Activated CD4-positive, CD25-positive, alpha-beta regulatory T cell treated with anti-CD3 and anti-CD28 coated beads, Interleukin-2, amount 50 U/mL, for 24 hours (primary cell): ENCODE measurements around the gene MYCBPAP.

Experiments
- ATAC-seq, 2 donors: fragments of 150-1000 bp; cut with Tn5 transposase; one replicate each; pipeline ENCODE4 v1.10.0; 2021; ENCODE audit warnings: mild to moderate bottlenecking in 1 of 2, moderate library complexity in 1 of 2

The MYCBPAP gene

DNA sequence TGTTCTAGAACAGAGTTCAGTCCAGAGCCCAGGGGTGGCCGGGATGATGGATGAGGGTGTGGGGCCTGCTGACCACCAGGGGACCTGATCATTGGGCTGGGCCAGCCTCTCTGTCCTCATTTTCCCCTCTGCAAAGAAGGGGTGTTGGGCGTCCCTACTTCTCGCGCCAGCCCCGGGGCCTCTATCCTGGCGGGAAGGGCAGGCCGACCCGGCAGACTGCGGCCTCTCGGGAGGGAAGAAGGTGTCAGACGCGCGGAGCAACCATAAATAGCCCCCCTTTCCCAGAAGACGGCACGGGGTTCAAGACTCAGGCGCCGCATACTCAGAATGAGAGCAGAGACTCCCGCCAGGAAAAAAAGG, 50.3 kb downstream of the MYCBPAP start:
- no peak for ATAC-seq

DNA sequence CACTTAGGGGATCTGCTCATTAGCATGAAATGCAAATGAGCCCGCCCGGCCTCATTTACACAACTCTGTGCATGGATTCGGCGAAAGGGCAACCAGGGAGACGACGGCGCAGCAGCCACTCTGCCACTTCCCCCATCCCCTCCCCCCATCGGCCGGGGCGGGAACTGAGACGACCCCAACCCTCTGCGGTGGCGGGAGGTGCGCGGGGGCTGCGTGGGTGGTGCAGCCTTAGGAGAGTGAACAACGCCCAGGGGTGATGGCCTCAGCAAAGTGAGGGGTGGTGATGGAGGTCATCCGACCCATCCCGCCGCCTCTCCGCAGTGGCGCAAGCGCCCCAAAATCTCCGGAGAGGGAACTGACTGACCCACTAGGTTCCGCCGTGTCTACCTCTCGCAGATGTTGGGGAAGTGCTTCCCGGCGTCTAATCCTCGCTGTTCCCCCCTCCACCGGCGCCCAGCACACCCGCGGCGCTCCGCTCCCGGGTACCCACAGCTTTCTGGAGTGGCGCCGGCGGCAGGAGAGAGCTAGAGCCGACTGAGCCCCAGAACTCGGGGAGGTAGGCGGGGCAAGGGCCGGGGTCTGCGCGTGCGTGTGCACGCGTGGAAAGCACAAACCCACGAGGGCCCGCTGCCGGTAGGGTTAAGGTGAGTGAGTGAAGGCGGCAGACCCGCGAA, 50.8 kb downstream of the MYCBPAP start:
- ATAC-seq = no peak

DNA sequence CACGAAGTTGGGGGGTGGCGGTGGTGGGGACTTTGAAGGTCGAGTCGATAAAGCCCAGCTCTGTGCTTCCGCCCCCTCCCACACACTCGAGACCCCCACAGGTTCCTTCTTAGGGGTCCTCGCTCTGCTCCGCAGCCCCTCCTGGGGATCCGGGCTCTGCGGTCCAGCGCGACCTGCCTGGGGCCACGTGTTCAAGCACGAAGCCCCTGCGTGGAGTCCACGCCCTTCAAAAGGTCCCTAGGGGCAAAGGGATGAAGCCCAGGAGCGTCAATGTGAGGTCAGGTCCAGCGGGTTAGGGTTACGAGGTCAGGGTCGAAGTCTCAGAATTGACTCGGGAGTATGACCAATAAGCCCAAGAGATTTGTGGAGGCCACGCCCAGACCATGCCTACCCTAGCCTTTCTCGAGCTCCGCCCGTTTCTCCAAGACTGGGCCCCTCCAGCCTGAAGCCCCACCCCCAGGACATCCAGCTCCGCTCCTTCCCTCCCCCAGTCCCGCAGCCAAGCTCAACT, 51.5 kb downstream of the MYCBPAP start:
- ATAC-seq = peak; percentile 22 to 24

DNA sequence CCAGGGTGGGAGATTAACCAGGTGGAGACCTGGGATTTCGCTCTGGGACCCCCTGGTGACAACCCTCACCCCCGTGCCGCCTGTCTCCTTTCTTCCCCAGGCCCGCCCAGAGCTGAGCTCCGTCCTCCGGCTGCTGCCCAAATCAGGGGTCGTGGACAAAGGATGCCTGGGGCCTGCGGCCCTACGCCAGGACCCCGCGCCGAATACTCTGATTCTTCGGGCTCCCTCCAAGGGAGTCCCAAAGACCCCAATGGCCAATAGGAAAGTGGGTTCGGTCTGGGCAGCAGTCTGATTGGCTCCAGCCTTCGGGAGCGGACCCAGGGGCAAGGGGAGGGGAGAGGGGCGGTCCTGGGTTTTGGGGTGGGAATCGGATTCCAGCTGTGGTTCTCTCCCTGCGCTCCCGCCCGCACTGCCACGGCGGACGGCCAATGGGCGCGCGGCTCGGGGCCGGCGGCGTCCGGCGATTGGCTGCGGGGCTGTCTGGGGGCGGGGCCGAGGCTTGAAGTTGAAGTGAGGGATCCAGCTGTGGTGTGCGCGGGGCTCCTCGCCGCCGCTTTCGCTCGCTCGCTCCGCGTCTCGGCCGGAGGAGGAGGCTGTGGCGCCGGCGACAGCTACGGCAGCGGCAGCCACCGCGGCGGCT, 52.1 kb downstream of the MYCBPAP start, which contains the start of gene CACNA1G:
Gene CACNA1G, plus strand, starts transcription at position 531 of the 640 bp plus-strand sequence. CDS start 745 bp downstream, outside the sequence.
- ATAC-seq = peak; percentile 93 to 96

DNA sequence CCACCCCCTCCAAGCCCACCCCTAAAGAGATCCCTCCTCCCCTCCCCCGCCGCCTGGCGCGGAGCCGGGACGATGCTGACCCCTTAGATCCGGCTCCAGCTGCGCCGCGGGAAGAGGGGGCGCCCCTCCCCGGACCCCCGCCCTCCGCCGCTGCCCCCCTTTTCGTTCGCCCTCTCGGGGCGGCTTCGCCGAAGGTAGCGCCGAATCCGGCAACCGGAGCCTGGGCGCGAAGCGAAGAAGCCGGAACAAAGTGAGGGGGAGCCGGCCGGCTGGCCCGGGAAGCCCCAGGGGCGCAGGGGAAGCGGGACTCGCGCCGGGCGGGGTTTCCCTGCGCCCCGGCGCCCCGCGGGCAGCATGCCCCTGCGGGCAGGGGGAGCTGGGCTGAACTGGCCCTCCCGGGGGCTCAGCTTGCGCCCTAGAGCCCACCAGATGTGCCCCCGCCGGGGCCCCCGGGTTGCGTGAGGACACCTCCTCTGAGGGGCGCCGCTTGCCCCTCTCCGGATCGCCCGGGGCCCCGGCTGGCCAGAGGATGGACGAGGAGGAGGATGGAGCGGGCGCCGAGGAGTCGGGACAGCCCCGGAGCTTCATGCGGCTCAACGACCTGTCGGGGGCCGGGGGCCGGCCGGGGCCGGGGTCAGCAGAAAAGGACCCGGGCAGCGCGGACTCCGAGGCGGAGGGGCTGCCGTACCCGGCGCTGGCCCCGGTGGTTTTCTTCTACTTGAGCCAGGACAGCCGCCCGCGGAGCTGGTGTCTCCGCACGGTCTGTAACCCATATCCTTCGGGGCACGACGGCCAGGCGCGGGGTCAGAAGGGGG, 52.9 kb downstream of the MYCBPAP start:
- no peak for ATAC-seq

DNA sequence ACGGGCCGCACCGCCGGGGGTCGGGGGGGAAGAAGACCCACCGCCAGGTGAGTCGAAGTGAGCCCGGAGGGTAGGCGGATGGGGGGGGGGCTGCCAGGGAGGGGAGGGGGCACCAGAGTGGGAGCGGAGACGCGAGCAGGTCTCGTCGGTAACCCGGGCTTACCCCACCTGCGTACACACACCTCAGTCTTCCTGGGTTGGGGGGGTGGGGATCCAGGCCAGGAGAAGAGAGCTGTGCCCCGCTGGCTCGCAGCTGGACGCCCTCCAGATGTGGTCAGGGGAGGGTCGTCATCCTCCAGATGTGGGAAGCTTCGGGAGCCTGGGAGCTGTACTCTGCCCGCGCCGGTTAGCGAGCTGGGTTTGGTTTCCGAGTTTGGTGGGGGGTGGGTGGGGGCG, 53.5 kb downstream of the MYCBPAP start:
- no peak for ATAC-seq

DNA sequence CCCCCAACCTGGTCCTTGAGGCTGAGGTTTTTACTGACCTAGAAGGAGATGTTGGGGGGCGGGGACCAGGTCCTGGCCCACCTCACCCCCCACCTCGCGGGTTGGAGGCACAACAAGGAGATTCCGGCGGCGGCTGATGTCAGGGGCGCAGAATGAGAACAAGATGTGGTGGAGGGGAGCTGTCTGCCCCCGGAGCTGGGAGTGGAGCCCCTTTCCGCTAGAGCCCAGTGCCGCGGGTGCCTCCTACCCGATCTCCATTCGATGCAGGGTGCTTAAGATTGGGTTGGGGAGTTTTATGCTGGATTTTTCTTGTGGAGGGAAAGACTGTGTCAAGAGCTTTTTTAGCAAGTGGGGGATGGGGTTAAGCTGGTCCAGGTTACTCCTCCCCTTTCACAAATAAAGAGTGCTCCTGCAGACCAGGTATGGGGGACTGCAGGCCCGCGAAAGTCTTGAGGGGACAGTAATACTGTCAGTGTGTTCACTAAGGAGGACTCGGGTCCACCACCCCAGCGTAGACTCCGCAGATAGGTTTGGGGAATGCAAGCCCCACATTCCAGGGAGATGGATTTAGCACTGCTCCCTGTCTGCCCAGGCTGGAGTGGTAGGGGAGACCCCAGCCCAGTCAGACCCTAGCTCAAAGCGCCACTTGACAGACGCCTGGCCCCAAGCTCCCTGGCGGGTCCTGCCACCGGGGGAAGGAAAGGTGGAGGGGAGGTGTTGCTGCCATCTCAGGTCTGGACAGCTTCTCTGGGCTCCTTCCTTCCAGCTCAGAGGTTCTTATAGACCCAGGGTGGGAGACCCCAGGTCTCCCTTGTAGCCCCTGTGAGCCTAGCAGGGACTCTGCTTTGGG, 54.2 kb downstream of the MYCBPAP start:
- ATAC-seq = no peak

DNA sequence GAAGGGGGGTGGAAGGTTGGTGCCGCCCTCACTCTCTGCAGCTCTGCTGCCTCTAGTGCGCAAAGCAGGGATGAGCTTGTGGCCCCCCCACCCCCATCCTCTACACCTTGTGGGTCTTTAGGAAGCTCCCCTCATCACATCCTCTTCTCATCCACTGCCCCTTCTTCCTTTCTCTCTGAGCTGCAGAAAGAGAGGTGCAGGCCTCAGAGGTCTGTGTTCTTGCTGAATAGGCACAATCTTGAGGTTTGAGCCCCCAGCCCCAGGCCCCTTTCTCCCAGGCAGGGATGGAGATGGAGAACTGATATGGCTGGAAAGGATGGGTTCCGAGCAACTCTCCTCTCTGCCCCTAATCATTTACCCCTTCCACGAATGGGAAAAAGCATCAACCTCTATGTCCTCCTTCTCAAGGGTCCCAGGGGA, 54.9 kb downstream of the MYCBPAP start:
- no peak for ATAC-seq

DNA sequence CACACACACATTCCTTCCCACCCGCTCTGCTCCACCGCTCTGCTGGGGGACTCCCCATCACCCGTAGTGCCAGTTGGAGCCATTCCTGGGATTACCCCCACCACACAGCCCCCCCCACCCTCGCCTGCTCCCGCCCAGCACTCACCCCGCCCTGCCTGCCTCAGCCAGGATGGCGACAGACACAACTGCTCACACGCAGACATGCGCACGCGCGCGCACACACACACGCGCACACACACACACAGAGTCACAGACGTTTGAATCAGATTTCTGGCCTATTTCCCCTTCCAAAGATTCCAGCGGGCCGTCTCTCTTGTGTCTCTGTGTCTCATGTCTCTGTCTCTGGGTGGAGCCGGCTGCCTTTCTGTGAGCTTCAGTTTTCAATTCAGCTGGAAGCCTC, 56.7 kb downstream of the MYCBPAP start:
- ATAC-seq = no peak

DNA sequence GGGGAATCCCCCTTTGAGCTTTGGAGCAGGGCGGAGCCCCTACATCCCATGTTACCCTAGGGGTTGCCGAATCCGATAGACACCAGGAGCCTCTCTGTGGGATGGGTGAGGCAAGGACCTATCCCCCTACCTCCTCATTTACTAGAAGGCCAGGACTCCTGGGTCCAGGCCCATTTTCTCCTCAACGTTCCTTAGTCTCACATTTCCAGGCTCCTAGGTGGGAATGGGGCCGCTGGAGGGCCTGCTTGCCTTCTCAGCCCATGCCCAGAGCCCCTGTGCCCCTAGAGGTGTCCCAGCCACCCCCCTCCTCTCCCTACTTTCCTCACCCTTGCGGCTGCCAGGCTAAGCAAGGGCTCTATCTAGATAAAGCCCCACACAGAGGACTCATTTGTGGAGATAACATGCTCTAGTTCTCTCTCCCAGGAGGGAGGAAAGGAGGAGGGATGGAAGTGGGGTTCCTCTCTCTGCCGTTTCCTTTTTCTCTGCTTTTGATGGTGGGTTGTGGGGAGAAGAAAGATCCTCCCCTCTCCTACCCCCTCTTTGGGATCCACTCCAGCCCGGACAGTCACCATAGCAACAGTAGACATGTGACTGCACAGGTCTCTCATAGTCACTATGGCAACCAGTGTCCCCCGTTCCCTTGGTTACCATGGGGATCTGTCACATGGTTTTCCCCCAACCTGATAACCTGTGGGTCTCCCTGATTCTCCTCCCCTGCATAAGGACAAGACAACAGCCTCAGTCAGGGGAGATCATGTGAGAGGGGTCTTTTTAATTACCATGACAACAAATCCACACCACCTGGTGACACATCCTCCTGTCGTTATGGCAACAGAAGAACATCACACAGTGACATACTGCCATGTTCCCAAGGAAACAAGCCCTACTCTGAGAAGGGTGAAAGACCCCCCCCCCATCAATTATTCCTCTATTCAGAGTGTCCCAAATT, 57.4 kb downstream of the MYCBPAP start:
- no peak for ATAC-seq

DNA sequence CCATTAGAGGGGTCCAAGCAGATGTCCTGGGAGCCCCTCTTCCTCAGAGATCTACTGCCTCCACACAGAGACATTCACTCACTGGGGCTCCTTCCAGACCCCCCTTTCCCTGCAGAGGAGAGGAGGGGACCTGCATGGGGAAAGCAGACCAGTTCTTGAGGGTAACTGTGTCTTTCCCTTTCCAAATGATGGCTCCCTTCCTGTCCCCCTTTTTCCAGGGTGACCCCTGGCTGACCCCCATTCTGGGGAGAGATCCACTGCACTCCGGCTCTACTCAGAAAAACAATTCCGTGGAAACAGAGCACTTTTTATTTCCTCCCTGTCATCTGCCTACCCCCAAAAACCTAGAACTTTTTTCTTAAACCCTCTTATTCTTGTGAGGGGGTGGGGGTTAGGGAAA, 58.6 kb downstream of the MYCBPAP start:
- no peak for ATAC-seq

DNA sequence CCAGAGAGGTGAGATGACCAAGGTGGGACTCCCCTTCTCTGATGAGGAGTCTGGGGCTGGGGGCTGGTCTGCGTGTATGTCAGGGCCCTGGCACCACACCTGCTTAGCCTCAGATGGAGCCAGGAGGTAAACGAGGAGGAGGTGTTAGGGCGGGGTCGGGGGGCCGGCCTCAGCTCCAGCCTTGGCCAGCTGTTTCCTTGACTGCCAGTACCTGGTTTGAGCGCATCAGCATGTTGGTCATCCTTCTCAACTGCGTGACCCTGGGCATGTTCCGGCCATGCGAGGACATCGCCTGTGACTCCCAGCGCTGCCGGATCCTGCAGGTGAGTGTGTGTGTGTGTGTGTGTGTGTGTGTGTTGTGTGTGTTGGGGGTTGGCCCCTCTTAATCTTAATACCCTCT, 60.4 kb downstream of the MYCBPAP start:
- no peak for ATAC-seq

DNA sequence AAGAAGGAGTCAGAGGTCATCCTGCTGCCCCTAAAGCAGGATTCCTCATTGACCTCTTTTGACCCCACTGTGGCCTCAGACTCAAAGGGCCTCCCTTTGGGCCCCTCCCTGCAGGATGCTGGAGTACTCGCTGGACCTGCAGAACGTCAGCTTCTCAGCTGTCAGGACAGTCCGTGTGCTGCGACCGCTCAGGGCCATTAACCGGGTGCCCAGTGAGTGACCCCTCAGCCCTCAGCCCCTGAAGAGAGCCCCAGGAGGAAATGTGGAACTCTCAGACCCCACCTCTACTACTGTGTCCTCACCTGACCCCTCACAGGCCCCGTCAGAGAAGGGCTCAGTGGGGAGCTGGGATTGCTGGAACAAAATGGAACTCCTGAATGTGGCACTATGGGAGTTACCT, 61.4 kb downstream of the MYCBPAP start:
- no peak for ATAC-seq

DNA sequence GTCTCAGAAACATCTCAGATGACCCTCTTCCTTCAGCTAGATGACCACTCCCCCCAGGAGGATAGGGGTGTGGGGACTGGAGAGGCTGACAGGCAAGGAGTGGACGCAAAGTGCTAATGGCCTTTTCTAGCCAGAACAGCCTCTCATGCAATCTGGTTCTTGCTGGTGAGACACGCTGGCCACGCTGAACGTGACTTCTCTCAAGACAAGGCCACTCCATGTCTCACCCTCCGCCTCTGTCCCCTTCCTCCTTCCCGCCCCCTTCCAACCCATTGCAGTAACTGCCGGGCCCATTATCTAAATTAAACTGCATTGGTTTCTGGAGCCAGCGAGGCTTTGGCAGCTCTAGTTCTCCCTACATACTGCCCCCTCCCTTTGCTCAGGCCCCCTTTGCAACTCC, 61.8 kb downstream of the MYCBPAP start:
- no peak for ATAC-seq

DNA sequence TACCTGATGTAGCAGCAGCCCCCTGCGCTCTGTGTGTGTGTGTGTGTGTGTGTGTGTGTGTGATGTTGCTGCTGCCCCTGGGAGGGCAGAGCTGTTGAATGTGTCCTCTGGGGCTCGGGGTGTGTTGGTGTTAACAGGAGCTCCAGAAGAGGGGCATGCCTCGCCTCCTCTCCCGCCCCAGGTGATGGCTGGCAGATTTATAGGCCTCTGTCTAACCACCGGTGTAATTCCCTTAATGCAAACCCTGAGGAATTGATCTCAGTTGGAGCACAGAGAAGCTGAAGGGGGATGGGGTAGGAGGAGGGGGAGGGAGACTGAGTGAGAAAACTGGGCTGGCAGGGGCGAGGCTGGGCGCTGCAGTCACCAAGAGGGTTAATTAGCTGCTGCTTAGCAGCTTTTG, 62.3 kb downstream of the MYCBPAP start:
- no peak for ATAC-seq

DNA sequence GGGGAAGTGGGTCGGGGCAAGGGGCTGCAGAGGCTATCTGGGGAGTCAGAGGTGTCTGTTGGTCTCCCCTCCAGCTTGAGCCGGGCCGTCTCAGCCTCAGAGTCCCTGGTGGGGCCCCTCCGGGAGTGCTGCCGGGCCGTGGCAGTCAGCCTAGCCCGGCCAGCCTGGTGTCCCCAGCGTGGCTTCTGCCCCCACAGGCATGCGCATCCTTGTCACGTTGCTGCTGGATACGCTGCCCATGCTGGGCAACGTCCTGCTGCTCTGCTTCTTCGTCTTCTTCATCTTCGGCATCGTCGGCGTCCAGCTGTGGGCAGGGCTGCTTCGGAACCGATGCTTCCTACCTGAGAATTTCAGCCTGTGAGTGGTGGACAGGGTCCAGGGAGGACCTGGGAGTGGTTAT, 63.4 kb downstream of the MYCBPAP start:
- no peak for ATAC-seq

DNA sequence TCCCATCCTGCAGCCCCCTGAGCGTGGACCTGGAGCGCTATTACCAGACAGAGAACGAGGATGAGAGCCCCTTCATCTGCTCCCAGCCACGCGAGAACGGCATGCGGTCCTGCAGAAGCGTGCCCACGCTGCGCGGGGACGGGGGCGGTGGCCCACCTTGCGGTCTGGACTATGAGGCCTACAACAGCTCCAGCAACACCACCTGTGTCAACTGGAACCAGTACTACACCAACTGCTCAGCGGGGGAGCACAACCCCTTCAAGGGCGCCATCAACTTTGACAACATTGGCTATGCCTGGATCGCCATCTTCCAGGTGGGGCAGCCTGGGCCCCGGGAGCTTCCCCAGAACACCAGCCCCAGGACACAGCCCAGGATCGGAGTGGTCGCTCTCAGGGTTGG, 64.3 kb downstream of the MYCBPAP start:
- no peak for ATAC-seq

DNA sequence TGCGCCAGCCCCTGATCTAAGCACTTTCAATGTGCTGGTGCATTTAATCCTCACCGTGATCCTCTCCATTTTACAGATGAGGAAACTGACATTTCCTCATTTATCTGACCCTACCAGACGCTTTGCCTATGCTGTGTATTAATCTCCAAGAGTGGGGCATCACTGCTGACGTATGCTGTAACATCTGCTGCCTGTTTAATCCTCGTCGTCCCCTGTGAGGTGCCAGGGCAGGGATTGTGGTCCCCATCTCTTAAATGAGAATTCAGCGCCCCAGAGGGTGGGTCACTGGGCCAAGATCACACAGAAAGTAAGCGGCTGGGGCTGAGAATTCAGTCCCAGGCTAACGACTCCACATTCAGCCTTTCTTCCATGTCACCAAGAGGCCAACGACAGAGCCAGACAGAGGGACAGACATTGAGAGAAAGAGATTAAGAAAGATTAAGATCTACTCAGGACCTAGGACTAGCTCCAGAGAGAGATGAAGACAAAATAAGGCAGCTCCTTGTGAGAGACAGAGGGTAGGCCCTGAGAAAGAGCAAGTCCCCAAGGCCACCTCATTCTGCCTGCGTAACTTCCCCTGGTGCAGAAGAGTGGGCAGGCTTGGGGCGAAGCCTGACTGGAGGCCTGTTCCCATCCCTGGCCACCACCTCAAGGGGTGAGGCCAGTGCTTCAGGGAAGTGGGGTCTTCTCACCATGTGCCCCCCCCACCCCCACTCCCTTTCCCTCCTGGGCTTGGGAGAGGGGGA, 65.8 kb downstream of the MYCBPAP start:
- no peak for ATAC-seq

DNA sequence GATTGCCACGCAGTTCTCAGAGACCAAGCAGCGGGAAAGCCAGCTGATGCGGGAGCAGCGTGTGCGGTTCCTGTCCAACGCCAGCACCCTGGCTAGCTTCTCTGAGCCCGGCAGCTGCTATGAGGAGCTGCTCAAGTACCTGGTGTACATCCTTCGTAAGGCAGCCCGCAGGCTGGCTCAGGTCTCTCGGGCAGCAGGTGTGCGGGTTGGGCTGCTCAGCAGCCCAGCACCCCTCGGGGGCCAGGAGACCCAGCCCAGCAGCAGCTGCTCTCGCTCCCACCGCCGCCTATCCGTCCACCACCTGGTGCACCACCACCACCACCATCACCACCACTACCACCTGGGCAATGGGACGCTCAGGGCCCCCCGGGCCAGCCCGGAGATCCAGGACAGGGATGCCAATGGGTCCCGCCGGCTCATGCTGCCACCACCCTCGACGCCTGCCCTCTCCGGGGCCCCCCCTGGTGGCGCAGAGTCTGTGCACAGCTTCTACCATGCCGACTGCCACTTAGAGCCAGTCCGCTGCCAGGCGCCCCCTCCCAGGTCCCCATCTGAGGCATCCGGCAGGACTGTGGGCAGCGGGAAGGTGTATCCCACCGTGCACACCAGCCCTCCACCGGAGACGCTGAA, 67.5 kb downstream of the MYCBPAP start:
- no peak for ATAC-seq

DNA sequence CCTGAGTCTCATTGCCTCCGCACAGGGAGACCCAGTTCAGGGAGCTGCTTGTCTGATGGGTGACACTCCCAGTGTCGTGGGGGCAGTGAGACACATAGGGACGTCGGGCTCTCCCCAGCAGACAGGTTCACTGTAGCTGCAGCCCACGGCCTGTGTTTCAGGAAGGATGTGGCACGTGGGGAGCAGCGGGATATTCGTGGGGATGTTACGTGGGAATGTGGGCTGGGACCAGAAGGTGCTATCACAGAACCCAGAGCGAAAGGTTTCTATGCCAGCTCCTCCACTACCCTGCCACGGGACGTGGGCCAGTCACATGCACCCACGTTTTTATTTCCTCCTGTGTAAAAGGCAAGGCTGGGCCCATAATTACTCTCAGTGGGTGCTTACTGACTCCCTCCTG, 68.6 kb downstream of the MYCBPAP start:
- ATAC-seq = no peak
